Measurements from ENCODE around the gene SPTLC3.

The SPTLC3 gene

DNA sequence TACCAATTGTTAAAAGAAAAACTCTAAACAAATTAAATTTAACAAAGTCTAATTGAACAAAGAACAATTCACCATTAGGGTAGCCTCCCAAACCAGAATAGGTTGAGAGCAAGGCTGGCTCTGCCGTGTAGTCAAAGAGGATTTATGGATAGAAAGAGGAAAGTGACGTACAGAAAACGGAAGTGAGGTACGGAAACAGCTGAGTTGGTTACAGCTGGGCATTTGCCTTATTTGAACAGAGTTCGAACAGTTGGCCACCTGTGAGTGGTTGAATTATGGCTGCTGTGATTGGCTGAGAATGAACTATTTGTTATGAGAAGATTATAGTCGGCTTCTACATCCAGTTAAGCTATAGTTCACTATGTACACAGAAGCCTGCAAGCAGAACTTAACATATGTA lies 193.8 kb downstream of the SPTLC3 start:
- TF ChIP-seq, protein P1, sequence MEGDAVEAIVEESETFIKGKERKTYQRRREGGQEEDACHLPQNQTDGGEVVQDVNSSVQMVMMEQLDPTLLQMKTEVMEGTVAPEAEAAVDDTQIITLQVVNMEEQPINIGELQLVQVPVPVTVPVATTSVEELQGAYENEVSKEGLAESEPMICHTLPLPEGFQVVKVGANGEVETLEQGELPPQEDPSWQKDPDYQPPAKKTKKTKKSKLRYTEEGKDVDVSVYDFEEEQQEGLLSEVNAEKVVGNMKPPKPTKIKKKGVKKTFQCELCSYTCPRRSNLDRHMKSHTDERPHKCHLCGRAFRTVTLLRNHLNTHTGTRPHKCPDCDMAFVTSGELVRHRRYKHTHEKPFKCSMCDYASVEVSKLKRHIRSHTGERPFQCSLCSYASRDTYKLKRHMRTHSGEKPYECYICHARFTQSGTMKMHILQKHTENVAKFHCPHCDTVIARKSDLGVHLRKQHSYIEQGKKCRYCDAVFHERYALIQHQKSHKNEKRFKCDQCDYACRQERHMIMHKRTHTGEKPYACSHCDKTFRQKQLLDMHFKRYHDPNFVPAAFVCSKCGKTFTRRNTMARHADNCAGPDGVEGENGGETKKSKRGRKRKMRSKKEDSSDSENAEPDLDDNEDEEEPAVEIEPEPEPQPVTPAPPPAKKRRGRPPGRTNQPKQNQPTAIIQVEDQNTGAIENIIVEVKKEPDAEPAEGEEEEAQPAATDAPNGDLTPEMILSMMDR (IDR thresholded peaks at IDR 0.05; ENCODE audit: control insufficient read depth, extremely low read depth, insufficient read depth) = no peak
- no peak overlapping the region for H3K4me3 ChIP-seq (ENCODE audit: low read depth, low read length)
- DNase-seq (ENCODE audit: low read depth) = no peak

DNA sequence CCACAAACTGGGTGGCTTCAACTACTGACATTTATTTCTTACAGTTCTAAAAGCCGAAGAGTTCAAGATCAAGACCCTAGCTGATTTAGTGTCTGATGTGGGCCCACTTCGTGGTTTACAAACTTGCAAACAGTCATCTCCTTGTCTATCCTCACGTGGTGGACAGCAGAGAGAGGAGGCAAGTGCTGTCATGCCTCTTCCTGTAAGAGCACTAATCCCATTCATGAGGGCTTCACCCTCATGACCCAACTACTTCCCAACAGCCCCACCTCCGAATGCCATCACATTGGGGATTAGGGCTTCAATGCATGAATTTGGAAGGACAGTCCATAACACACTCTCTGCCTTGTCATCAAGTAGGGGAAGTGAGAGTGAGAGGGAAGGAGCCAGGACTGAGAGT lies 196.7 kb downstream of the SPTLC3 start:
- TF ChIP-seq, protein P1 (IDR thresholded peaks at IDR 0.05; ENCODE audit: control insufficient read depth, extremely low read depth, insufficient read depth) = no peak
- no peak for DNase-seq (ENCODE audit: low read depth)
- no peak overlapping the region for H3K4me3 ChIP-seq (ENCODE audit: low read depth, low read length)

DNA sequence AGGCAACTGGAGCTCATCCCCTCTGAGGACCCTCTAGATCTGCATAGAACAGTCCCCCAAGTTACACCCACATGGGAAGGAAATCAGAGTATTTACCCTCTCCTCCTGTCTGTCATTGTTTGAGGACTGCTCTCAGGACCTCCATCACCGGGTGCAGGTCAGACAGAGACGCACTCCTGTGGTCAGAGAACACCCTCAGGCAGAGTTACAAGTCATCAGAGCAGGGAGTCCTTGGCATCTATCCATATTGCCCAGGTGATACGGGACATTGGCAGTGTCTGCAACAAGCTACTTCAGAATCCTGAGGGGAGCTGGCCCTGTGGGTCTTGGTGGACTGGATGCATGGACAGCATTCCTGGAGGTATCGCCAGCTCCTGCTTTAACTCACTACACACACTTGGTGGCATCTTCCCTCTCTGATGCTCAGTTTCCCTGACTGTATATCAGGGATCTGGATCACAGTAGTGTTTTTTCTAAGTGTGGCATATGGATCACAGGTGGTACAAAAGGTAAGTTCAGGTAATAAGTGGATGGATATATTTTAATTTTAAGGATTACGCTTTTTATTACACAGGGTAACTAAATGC lies 197.2 kb downstream of the SPTLC3 start:
- no peak for DNase-seq (ENCODE audit: low read depth)
- no peak overlapping the region for H3K4me3 ChIP-seq (ENCODE audit: low read depth, low read length)
- TF ChIP-seq, protein P1 (IDR thresholded peaks at IDR 0.05; ENCODE audit: control insufficient read depth, extremely low read depth, insufficient read depth) = no peak

DNA sequence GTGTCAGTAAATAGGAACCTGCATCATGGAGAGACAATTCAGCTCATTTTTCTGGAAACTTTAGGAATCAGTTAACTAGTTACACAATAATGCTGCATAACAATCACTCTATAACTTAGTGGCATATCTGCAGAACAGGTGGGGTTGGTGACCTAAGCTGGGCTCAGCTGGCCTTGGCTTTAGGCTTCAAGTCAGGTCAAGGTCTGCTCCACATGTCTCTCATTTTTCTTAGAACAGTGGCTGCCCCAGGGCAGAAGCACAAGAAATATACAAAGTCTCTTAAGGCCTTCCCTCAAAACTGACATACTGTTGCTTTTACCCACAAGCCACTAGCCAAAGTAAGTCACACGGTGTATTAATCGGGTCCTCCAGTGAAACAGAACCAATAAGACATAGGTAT lies 198.2 kb downstream of the SPTLC3 start:
- TF ChIP-seq, protein P1 (IDR thresholded peaks at IDR 0.05; ENCODE audit: control insufficient read depth, extremely low read depth, insufficient read depth) = no peak

DNA sequence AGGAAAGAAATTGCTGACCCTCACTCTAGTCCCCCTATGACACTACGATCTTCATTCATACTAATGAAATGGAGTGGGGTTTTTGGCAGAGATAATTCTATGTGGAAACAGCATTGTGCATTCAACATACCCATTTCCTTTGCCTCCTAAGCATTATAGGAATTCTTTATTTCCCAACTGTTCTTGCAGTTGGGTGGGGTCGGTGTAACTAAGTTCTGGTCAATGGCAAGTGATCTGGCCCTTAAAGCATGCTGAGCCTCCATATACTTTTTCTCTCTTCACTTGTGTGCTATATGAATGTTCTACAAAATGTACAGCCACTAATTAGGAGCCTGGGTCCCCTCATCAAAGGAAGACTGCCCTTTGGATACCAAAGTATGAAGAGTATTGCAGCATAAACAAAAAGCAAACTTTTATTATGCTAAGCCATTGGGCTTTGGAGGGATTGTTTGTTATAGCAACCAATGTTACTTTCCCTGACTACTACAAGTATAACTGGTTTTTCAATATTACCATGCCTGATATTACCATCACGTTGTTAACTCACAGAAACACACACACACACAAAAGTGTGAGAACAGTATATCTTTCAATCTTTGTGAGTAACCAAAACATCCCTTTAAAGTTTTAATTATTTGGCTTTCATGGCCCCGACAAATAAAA lies 203.3 kb downstream of the SPTLC3 start:
- no peak for DNase-seq (ENCODE audit: low read depth)
- TF ChIP-seq, protein P1 (IDR thresholded peaks at IDR 0.05; ENCODE audit: control insufficient read depth, extremely low read depth, insufficient read depth) = no peak
- H3K4me3 ChIP-seq (ENCODE audit: low read depth, low read length) = no peak overlapping the region

More for the DNA sequence above, 198.2 kb downstream of the SPTLC3 start:
- no peak for DNase-seq (ENCODE audit: low read depth)
- no peak overlapping the region for H3K4me3 ChIP-seq (ENCODE audit: low read depth, low read length)

DNA sequence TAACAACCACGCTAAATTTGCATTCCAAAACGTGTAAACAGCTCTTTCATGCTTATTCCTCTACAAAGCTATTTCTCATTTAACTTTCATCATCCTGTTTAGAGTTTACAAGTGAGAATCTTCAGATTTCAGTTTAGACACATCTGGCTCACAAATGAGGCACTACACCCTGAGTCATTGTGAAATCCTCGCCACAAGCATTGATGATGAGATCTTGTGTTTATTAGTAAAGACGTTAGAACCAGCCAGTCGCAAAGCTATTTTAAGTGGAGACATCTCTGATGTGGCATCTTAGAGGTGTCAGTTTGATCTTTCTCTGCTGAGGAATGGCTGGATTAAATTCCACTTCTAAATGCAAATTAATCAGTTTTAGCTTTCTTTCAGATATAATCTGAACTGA lies 204.0 kb downstream of the SPTLC3 start:
- no peak for DNase-seq (ENCODE audit: low read depth)
- H3K4me3 ChIP-seq (ENCODE audit: low read depth, low read length) = no peak overlapping the region
- TF ChIP-seq, protein P1 (IDR thresholded peaks at IDR 0.05; ENCODE audit: control insufficient read depth, extremely low read depth, insufficient read depth) = no peak

DNA sequence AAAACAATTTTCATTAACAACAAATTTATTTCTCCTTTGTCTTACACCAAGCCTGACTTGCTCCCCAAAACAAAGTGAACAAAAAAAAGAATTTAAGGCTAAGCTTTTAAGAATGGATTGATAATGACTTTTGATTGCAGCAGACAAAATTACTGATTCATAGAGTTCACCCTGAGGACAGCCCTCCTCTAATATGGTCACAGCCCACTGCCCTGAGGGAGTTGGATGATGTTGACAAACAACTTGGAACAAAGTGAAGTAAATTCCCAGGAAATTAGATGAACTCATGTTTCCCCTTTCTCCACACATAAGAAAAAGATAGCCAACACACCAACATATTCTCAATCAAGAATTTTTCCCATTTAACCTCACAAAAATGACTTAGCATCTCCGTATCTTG lies 204.6 kb downstream of the SPTLC3 start:
- TF ChIP-seq, protein P1 (IDR thresholded peaks at IDR 0.05; ENCODE audit: control insufficient read depth, extremely low read depth, insufficient read depth) = no peak
- H3K4me3 ChIP-seq (ENCODE audit: low read depth, low read length) = no peak overlapping the region
- no peak for DNase-seq (ENCODE audit: low read depth)
